GM21390 (cell line): ENCODE results near the gene WDR4.
A peak's percentile ranks its signal among the peaks of the same experiment; 100 is the strongest.
"Not testable (repeated sequence)": the region's sequence is repeated elsewhere in the genome, so short reads cannot be mapped to it uniquely, and the experiment has no call there.

Experiments used
- ATAC-seq: cut with Tn5 transposase; IDR thresholded peaks from one replicate; pipeline ENCODE4 v1.9.1; 2021; ENCODE audit not compliant: unreplicated experiment

WDR4 gene, protein sequence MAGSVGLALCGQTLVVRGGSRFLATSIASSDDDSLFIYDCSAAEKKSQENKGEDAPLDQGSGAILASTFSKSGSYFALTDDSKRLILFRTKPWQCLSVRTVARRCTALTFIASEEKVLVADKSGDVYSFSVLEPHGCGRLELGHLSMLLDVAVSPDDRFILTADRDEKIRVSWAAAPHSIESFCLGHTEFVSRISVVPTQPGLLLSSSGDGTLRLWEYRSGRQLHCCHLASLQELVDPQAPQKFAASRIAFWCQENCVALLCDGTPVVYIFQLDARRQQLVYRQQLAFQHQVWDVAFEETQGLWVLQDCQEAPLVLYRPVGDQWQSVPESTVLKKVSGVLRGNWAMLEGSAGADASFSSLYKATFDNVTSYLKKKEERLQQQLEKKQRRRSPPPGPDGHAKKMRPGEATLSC

DNA sequence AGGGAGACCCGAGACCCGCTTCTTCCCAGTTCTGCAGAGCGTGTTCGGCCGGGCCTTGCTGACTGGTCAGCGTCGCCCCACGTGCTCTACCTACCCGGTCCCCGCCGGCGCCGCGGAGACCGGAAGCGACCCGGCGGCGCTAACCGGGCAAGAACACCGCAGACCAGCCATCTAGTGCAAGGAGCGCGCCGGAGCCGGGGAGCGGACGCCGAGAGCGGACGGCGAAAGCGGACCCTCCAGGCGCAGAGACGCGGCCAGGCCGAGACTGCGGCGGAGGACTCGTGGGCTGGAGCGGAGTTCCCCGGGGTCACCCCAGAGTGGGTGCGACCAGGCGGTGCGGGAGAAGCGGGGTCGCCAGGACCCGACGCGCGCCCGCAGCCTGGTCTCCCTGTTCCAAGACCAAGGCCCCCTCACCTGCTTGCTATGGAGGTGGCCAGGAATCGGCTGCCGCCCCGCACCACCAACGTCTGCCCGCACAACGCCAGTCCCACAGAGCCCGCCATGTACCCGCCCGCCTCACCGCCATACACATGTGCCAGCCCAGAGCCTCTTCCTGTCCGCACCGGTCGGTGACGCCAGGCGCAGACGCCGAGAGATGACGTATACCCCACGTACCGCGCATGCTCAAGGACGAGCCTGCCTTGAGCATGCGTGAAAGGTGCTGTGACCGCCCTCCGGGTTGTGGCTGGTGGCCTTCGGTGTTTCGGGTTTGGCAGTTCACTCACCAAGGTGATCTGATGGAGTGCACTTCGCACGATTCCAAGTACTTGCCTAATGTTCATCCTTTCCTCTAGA, at the start of gene WDR4:
WDR4 (minus strand) TSS at position 547 of the 795 bp plus-strand sequence; CDS start at position 503, 44 bp downstream.
- ATAC-seq = peak; percentile 79

DNA sequence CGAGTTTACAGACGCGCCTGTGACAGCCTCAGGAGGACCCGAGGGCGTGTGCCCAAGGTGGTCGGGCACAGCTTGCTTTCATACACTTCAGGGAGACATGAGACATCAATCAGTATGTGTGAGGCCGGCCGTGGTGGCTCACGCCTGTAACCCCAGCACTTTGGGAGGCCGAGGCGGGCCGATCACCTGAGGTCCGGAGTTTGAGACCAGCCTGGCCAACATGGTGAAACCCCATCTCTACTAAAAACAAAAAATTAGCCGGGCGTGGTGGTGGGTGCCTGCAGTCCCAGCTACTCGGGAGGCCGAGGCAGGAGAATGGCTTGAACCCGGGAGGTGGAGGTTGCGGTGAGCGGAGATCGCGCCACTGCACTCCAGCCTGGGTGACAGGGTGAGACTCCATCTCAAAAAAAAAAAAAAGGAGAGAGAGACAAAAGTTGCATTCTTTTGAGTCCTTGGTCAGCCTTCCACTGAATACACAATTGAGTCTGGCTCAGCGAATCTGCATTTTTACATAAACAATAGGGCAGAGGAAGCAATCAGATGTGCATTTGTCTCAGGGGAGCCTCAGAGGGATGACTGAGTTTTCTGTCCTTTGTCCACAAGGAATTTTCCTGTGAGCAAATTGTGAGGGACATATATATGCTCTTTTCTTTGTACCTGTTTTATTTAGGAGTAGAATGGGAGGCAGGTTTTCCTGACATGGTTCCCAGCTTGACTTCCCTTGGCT, 48.3 kb upstream of the WDR4 start:
- not testable (repeated sequence) for ATAC-seq

DNA sequence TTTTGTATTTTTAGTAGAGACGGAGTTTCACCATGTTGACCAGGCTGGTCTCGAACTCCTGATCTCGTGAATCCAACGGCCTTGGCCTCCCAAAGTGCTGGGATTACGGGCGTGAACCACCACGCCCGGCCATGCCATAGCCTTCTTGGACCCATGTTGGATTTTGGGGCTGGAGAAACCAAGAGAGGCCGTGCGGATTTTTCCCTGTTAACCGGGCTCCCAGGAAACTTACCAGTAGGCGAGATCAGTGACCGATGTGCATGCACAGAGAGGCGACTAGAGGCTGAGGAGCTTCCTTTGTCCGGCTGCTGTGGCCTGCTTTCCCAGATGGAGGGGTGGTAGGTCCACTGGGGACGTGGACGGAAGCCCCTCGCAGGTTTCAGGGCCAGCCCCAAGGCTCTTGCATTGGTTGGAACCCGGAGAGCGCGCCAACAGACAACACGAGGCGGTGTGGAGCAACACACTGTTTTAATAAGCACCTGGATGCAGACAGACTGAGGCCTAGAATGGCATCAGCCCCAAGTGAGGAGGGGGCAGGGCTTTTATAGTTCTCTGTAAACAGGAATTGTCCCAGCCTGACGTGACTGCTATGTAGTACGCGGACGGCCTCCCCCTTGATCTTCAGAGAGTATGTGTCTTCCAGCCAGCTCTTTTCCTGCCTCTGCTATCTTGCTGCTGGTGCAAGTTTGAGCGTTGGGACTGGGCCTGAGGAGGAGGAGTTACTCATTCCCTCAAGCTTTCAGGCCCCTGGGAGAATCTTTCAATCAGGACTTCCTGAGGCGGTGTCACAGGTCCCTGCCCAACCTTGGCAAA, 46.0 kb upstream of the WDR4 start, which contains the start of gene ERVH48-1:
ERVH48-1 (minus strand) TSS at position 517 of the 813 bp plus-strand sequence. CDS start 6,624 bp downstream, outside the sequence.
- ATAC-seq = no peak

DNA sequence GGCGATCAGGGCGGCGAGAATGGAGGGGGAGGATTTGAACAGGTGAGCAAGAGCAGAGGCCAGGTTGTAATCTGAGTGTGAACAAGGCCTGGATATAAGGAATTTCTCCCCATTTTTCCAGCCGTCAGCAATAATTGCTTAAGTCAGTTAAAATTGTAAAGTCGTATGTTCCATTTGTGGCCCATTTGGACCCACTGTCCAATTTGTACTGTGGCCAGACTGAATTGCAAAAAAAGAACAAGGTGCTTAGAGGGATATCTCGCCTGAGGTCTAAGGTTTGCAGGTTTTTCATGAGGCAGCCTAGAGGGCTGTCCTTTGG, 45.1 kb upstream of the WDR4 start:
- no peak for ATAC-seq

DNA sequence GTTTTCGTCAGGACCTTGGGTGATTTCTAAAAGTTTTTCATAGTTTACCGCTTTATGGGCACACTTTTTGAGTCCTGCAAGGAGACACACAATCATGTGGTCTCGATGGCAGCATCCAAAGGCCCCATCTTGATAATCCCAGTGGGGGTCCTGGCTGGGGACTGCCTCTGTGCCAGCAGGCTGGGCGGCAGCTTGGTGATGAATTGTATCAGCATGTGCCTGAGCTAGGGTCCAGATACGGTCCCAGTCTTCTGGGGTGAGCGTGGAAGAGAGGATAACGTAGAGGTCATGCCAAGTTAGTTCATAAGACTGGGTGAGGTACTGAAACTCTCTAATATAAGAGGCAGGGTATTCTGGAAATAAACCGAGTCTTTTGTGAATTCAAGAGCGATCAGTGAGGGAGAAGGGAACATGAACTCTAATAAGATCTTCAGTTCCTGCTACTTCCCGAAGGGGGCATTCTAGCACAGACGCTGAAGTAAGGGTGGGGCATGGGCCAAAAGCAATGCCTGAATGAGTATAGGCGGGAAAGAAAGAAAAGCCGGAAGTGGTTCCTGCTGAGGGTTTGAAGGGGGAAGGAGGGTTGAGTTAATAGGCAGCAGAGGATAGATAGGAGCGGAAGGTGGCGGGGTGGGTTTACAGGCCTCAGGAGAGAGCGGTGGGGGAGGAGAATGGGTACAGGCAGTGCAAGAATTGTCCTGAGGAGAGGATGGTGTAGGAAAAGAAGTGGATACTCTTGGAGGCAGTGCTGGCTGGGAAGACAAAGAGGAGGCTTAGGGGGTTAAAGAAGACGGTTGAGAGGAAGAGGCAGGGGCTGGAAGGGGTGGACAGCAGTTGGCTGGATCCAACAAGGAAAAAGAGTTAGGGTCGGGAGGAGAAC, 44.5 kb upstream of the WDR4 start:
- no peak for ATAC-seq

DNA sequence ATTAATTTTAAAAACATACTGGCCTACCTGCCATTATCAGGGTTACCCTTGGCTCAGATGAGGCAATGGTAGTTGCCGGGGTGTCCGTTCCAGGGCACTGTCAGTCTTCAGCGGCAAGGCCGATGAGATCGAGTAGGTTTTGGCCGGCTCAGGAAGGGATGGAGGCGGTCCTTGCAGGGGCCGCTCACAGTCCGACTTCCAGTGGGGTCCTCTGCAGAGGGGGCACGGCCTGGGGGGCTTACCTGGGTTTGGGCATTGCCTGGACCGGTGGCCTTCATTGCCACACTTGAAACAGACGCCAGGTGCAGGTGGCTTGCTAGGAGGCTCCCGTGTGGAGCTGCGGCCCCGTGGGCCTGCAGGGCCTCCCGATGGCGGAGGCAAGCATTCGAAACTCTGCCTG, 43.6 kb upstream of the WDR4 start:
- no peak for ATAC-seq

DNA sequence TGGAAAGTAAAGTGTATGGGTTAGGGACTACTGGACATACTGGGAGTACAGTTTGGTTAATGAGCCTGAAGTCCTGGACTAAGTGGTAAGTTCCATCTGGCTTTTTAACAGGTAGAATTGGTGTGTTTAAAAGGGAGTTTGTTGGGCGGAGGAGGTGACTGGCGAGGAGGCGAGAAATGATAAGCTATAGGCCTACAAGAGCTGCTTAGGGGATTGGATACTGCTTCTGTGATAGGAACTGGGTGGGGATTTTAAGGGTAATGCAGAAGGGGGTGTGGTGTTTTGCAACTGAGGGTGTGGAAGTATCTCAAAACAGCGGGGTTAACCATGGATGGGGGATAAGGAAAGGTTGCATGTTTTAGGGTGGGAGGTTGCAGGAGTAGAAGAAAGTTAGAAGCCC, 42.6 kb upstream of the WDR4 start:
- ATAC-seq = no peak

DNA sequence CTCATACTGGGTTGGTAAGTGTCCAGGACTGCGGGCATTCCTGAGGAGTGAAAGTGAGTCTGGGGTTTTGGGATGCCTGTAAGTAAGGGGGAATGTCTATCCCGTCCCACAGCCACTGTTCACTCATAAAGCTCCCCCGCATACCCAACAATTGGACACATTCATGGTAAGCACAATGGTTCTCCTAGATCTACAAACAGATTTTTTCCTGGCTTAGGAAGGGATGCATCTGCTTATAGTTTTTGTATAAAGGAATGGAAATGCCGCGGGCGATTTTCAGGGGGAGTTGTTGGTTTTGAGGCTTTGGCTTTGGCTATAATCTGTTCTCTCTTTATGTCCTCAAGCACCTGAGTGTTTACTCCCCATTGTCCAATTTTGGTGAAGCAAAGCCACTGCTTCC, 39.0 kb upstream of the WDR4 start:
- ATAC-seq = no peak

DNA sequence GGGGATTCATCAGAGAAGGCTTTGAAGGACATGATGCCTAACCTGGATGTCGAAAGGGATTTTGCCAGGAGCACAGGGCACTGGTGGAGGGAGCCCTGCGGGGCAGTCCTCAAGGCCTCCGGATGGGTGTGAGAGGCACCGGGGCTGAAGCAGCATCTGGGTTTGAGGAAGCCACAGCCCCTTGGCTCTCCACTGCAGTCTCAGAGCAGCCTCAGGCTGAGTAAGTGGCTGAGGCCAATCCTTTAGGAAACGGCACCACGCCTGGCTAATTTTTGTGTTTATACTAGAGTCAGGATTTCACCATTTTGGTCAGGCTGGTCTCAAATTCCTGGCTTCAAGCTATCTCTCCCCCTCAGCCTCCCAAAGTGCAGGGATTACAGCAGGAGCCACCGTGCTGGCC, 34.1 kb upstream of the WDR4 start:
- ATAC-seq = no peak

DNA sequence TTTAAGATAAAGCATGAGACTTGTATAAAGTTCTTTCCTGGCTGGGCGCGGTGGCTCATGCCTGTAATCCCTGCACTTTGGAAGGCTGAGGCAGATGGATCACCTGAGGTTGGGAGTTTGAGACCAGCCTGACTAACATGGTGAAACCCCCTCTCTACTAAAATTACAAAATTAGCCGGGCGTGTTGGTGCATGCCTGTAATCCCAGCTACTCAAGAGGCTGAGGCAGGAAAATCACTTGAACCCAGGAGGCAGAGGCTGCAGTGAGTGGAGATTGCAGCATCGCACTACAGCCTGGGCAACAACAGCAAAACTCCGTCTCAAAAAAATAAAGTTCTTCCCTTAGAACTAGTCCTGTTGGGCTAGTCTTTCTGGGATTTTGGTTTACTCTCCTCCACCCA, 32.6 kb upstream of the WDR4 start:
- not testable (repeated sequence) for ATAC-seq

DNA sequence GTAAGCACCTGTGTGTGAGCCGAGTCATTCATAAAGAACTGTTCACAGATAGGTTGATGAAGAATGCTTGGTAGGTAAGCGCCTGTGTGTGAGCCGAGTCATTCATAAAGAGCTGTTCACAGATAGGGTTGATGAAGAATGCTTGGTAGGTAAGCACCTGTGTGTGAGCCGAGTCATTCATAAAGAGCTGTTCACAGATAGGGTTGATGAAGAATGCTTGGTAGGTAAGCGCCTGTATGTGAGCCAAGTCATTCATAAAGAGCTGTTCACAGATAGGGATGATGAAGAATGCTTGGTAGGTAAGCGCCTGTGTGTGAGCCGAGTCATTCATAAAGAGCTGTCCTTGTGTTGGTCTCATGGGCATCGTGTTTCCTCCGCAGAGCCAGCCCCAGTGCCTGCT, 29.1 kb upstream of the WDR4 start:
- ATAC-seq = not testable (repeated sequence)

DNA sequence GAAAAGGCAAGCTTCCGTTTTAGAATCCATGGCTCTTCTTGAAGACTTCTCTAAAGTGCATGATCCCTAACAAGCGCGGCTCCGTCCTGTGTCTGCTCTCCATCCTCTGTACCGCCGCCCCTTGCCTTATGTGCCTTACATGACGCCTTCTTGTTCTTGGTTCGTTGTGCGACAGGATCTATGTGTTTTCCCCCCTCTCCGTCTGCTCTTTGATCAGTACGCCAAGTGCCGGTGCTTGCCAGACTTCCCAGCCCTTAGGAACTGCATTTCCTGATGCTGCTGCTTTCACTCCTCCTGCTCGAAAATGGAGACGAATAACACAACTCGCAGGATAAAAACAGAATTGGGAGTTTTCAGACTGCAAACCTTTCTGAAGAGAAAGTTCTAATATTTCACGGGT, 26.9 kb upstream of the WDR4 start:
- ATAC-seq = no peak

DNA sequence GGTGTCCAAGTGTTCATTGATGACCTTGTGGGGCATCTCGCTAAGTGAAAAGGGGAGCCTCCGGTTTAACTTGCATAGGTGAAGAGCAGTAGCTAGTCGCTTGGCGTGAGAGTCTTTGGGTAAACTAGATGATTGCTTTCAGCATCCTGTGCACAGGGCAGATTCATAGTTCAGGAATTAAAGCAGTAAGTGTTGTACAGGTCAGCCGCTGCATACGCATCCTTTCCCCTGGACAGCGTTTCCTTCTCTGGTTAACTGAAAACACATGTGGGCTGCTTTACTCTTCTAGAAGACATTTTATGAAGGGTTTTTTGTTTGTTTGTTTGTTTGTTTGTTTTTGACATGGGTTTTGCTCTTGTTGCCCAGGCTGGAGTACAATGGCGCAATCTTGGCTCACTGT, 25.9 kb upstream of the WDR4 start:
- no peak for ATAC-seq

DNA sequence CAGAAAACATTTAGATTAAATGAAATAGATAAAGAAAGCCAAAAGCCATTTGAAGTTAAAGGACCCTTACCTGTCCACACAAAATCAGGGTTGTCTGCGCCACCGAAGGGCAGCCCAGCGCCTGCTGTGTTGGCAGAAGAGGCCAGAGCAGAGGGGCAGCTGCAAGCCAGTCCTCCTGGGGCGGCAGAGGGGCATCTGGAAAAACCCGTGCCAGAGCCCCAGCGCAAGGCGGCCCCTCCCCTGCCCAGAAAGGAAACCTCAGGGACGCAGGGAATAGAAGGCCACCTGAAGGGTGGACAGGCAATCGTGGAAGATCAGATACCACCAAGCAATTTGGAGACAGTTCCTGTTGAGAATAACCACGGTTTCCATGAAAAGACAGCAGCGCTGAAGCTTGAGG, 24.5 kb upstream of the WDR4 start:
- ATAC-seq = no peak

DNA sequence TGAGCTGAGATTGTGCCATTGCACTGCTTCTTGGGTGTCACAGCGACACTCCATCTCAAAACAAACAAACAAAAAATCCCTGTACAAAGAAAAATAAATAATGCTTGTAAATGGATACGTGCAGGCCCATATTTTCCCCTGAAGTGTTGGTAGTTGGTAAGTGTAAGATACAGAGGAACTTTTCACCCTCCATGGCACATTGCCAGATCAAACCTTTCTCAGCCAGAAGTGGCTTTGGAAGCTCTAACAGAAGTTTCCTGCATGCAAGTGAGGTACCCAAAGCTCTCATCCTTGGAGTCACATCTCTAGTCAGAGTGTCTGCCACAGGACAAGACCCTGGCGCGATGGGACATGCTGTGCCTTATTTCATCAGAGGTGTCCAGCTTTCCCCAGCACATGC, 21.1 kb upstream of the WDR4 start:
- ATAC-seq = no peak

DNA sequence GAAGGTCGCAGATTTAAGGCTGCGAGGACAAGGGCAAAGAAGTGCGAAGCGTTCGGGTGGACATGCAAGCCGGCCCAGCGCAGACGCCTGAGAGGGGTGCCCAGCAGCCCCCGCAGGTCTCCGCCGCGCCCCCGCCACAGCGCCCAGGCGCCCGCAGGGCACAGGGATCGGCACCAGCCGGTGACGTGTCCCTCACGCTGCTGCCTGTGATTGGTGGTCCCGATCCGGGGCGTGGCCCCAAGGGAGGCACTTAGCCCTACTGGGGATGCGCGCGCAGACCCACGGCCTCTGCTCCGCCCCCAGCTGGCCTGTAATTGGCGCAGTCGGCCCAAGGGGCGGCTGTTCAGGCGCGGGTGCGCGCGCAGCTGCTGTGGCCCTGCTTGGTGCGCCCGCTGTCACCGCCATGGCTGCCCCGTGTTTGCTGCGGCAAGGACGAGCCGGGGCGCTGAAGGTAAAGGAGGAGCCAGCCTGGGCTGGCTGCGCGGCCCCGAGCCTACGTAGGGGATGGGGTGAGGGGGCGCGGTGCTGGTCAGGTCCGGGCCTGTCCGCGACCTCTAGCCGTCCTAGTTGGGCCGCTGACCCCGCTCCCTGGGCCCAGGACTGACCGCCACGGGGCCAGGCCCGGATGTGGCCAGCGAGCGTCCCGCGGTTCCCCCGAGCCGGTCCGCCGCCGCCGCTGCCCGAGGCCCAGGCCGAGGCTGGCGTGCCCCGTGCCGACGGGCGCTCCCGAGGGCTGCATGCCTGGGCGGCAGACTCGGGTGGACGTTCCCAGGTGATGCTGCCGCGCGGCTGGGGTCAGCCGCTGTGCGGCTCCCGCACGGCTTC, 13.8 kb upstream of the WDR4 start, which contains the start of gene NDUFV3:
NDUFV3 (plus strand) TSS at position 379 of the 825 bp plus-strand sequence; CDS start at position 404, 25 bp downstream.
- peak; percentile 91 for ATAC-seq

DNA sequence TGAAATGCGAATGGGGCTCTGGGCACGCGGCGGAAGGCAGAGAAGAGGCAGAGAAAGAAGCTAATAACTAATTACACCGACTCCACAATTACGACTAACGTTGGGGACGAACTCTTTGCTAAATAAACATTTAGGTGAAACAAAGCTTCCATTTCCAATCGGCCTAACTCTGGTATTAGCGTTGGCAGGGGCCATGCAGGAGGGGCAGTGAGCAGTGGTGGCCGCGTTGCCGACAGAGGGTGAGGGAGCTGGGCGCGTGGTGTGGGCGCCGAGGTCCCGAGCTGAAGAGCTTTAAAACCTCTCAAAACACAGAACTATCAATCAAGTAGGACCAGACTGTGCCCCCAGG, 13.2 kb upstream of the WDR4 start:
- ATAC-seq = no peak

DNA sequence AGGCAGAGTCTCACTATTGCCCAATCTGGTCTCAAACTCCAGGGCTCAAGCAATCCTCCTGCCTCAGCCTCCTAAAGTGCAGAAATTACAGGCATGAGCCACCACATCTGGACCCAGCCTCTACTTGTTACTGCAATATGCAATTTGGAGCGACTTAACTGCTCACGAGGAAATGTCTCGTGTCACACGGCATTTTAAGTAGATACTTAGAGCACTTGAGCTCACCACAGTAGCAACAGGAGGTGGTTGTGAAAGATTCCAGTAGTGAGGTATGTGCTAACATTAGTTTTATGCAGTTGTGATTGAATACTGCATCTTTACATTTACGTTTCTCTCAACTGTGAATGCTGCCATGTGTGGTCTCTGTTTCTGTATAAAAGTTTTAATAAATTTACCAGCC, 8.0 kb upstream of the WDR4 start:
- no peak for ATAC-seq

DNA sequence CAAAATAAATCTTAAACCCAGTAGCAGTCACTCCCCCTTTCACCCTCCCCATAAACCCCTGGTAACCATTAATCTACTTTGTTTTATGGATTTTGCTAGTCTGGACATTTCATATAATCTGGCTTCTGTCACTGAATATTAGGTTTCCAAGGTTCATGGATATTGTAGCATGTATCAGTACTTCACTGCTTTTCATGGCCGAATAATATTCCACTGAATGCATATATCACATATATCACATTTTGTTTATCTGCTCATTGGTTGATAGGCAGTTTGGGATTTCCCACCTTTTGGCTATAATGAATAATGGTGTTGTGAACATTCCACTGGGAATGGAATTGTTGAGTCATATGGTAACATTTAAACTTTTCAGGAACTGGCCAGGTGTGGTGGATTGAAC, 4.6 kb upstream of the WDR4 start:
- ATAC-seq = no peak
